GM23338 (cell line): ENCODE data around the gene TASL. TPM values are rescaled to one million over a fixed set of nuclear protein-coding genes. Genes with fewer than 3 reads are reported as not detected.

ENCODE experiments used
- ATAC-seq: fragments of 200-7000 bp; cut with Tn5 transposase; 3 replicates; pipeline ENCODE4 v1.9.1; 2020
- DNase-seq: peaks from one replicate; pipeline ENCODE4 v3.0.0-alpha.2; 2015; ENCODE audit warnings: low spot score
- H2AFZ ChIP-seq: fragments of 200-600 bp; sonication (generic); 2 replicates; pipeline ENCODE4 v1.8.0; 2016; ENCODE audit warnings: antibody characterized with exemption, mild to moderate bottlenecking, moderate library complexity
- H3F3A ChIP-seq: fragments of 200-600 bp; sonication (generic); replicated peaks from 2 replicates; pipeline ENCODE4 v1.8.0; 2017; ENCODE audit warnings: antibody characterized with exemption, mixed run types, low read depth
- H3K27ac ChIP-seq: fragments of 200-600 bp; sonication (generic); 2 replicates; pipeline ENCODE4 v1.6.1; 2016; ENCODE audit warnings: low read depth
- H3K27me3 ChIP-seq: fragments of 200-600 bp; sonication (generic); 2 replicates; pipeline ENCODE4 v1.8.0; 2016; ENCODE audit warnings: mild to moderate bottlenecking, mixed run types, moderate library complexity; ENCODE audit not compliant: insufficient read depth
- H3K36me3 ChIP-seq: fragments of 200-600 bp; sonication (generic); 2 replicates; pipeline ENCODE4 v1.8.0; 2016; ENCODE audit warnings: mild to moderate bottlenecking; ENCODE audit not compliant: insufficient read depth
- H3K4me1 ChIP-seq: fragments of 200-600 bp; sonication (generic); 2 replicates; pipeline ENCODE4 v1.8.0; 2016; ENCODE audit warnings: mild to moderate bottlenecking, moderate library complexity; ENCODE audit not compliant: insufficient read depth
- H3K4me2 ChIP-seq: fragments of 200-600 bp; sonication (generic); 2 replicates; pipeline ENCODE4 v1.7.1; 2017; ENCODE audit warnings: mixed run types
- H3K4me3 ChIP-seq: fragments of 200-600 bp; sonication (generic); 2 replicates; pipeline ENCODE4 v1.6.1; 2016; ENCODE audit warnings: mixed run types
- H3K79me2 ChIP-seq: fragments of 200-600 bp; sonication (generic); replicated peaks from 2 replicates; pipeline ENCODE4 v1.8.0; 2017; ENCODE audit warnings: mild to moderate bottlenecking; ENCODE audit not compliant: insufficient read depth
- H3K9me2 ChIP-seq: fragments of 200-600 bp; sonication (generic); 2 replicates; pipeline ENCODE4 v1.8.0; 2017; ENCODE audit not compliant: insufficient read depth
- H4K20me1 ChIP-seq: fragments of 200-600 bp; sonication (generic); replicated peaks from 2 replicates; pipeline ENCODE4 v1.8.0; 2017; ENCODE audit warnings: mild to moderate bottlenecking; ENCODE audit not compliant: insufficient read depth
- H3K27ac Mint-ChIP-seq: 2 replicates; pipeline ENCODE4 v1.8.0; 2020; ENCODE audit warnings: inconsistent platforms, mild to moderate bottlenecking, moderate library complexity, mixed read lengths
- H3K27me3 Mint-ChIP-seq: 3 replicates; pipeline ENCODE4 v1.8.0; 2022; ENCODE audit warnings: low read depth, mild to moderate bottlenecking, moderate library complexity, mixed read lengths, inconsistent platforms; ENCODE audit not compliant: insufficient read depth, poor library complexity
- H3K36me3 Mint-ChIP-seq: 3 replicates; pipeline ENCODE4 v1.8.0; 2021; ENCODE audit warnings: low read depth, mild to moderate bottlenecking, inconsistent platforms, moderate library complexity, mixed read lengths
- H3K4me1 Mint-ChIP-seq: 3 replicates; pipeline ENCODE4 v1.8.0; 2020; ENCODE audit warnings: mild to moderate bottlenecking, inconsistent platforms, mixed read lengths
- H3K4me3 Mint-ChIP-seq: 3 replicates; pipeline ENCODE4 v1.8.0; 2021; ENCODE audit warnings: moderate library complexity, mild to moderate bottlenecking, inconsistent platforms, mixed read lengths
- H3K9me3 Mint-ChIP-seq: 3 replicates; pipeline ENCODE4 v1.8.0; 2020; ENCODE audit warnings: moderate library complexity, mild to moderate bottlenecking, inconsistent platforms, mixed read lengths
- CREB1 ChIP-seq: fragments of 250-450 bp; sonication (Bioruptor Pico); IDR thresholded peaks from 2 replicates; pipeline ENCODE4 v1.5.0; 2020; ENCODE audit warnings: low read depth, mild to moderate bottlenecking, moderate library complexity
- CTCF ChIP-seq, 2 experiments: fragments of 200-600 bp in 1 of 2; sonication (generic) in 1 of 2; conservative IDR thresholded peaks; 2 replicates each; pipeline versions ENCODE4 v1.5.1 to v1.6.1; 2016 to 2017; ENCODE audit warnings: antibody characterized with exemption in 2 of 2, low read depth in 2 of 2, mild to moderate bottlenecking in 2 of 2, moderate library complexity in 1 of 2
- EZH2 ChIP-seq: fragments of 200-600 bp; sonication (generic); IDR thresholded peaks from one replicate; pipeline ENCODE4 v1.8.0; 2017; ENCODE audit warnings: antibody characterized with exemption, mild to moderate bottlenecking, low read depth; ENCODE audit not compliant: unreplicated experiment
- EZH2phosphoT487 ChIP-seq: fragments of 200-600 bp; sonication (generic); IDR thresholded peaks from one replicate; pipeline ENCODE4 v1.8.1; 2018; ENCODE audit warnings: antibody characterized with exemption; ENCODE audit not compliant: unreplicated experiment
- JUNB ChIP-seq: IDR thresholded peaks from one replicate; pipeline ENCODE4 v1.6.1; 2016; ENCODE audit warnings: antibody characterized with exemption; ENCODE audit not compliant: unreplicated experiment
- NANOG ChIP-seq: IDR thresholded peaks from 2 replicates; pipeline ENCODE4 v1.6.1; 2016; ENCODE audit warnings: antibody characterized with exemption, borderline replicate concordance
- POLR2AphosphoS5 ChIP-seq: IDR thresholded peaks from 2 replicates; pipeline ENCODE4 v1.6.1; 2016; ENCODE audit warnings: antibody characterized with exemption, low read depth
- ZNF331 ChIP-seq: fragments of 250-450 bp; sonication (Bioruptor Pico); IDR thresholded peaks from 2 replicates; pipeline ENCODE4 v1.5.0; 2020; ENCODE audit warnings: low read depth, mild to moderate bottlenecking, moderate library complexity
- polyA plus RNA-seq: library from polyadenylated mRNA; unstranded; fragments of >200 nt; fragmentation: Nextera tagmentation; extraction: Ambion mirVana; gene quantifications from 2 replicates; pipeline ENCODE4 v1.2.1, GENCODE V29; 2016
- total RNA-seq: library from RNA; depleted of rRNA; stranded (reverse); fragments of >200 nt; shearing (Covaris generic); gene quantifications from 2 replicates; pipeline ENCODE4 v1.2.3, GENCODE V29; 2014
- TF ChIP-seq, protein P1 (sequence below): fragments of 250-450 bp; sonication (Bioruptor Pico); IDR thresholded peaks from 2 replicates; pipeline ENCODE4 v1.5.0; 2020; ENCODE audit warnings: mild to moderate bottlenecking, moderate library complexity
- TF ChIP-seq, protein P2 (sequence below): IDR thresholded peaks from one replicate; pipeline ENCODE4 v1.6.1; 2018; ENCODE audit warnings: antibody characterized with exemption; ENCODE audit not compliant: unreplicated experiment

Gene TASL
- total and polyA plus RNA-seq, 2 experiments from 2014 or later: not detected

DNA sequence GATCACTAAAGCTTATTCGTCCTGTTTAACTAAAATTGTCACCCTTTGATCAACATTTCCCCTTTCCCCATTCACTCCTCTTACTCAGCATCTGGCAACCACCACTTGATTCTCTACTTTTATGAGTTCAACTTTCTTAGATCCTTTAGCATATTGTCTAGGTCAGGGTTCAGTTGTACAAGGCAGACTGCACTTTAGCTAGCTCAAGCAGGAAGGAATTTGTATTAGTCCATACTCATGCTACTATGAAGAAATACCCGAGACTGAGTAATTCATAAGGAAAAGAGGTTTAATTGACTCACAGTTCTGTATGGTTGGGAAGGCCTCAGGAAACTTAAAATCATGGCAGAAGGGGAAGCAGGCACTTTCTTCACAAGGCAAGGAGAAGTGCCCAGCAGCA lies 44.3 kb downstream of the TASL start (continued):
- TF ChIP-seq, protein P1, sequence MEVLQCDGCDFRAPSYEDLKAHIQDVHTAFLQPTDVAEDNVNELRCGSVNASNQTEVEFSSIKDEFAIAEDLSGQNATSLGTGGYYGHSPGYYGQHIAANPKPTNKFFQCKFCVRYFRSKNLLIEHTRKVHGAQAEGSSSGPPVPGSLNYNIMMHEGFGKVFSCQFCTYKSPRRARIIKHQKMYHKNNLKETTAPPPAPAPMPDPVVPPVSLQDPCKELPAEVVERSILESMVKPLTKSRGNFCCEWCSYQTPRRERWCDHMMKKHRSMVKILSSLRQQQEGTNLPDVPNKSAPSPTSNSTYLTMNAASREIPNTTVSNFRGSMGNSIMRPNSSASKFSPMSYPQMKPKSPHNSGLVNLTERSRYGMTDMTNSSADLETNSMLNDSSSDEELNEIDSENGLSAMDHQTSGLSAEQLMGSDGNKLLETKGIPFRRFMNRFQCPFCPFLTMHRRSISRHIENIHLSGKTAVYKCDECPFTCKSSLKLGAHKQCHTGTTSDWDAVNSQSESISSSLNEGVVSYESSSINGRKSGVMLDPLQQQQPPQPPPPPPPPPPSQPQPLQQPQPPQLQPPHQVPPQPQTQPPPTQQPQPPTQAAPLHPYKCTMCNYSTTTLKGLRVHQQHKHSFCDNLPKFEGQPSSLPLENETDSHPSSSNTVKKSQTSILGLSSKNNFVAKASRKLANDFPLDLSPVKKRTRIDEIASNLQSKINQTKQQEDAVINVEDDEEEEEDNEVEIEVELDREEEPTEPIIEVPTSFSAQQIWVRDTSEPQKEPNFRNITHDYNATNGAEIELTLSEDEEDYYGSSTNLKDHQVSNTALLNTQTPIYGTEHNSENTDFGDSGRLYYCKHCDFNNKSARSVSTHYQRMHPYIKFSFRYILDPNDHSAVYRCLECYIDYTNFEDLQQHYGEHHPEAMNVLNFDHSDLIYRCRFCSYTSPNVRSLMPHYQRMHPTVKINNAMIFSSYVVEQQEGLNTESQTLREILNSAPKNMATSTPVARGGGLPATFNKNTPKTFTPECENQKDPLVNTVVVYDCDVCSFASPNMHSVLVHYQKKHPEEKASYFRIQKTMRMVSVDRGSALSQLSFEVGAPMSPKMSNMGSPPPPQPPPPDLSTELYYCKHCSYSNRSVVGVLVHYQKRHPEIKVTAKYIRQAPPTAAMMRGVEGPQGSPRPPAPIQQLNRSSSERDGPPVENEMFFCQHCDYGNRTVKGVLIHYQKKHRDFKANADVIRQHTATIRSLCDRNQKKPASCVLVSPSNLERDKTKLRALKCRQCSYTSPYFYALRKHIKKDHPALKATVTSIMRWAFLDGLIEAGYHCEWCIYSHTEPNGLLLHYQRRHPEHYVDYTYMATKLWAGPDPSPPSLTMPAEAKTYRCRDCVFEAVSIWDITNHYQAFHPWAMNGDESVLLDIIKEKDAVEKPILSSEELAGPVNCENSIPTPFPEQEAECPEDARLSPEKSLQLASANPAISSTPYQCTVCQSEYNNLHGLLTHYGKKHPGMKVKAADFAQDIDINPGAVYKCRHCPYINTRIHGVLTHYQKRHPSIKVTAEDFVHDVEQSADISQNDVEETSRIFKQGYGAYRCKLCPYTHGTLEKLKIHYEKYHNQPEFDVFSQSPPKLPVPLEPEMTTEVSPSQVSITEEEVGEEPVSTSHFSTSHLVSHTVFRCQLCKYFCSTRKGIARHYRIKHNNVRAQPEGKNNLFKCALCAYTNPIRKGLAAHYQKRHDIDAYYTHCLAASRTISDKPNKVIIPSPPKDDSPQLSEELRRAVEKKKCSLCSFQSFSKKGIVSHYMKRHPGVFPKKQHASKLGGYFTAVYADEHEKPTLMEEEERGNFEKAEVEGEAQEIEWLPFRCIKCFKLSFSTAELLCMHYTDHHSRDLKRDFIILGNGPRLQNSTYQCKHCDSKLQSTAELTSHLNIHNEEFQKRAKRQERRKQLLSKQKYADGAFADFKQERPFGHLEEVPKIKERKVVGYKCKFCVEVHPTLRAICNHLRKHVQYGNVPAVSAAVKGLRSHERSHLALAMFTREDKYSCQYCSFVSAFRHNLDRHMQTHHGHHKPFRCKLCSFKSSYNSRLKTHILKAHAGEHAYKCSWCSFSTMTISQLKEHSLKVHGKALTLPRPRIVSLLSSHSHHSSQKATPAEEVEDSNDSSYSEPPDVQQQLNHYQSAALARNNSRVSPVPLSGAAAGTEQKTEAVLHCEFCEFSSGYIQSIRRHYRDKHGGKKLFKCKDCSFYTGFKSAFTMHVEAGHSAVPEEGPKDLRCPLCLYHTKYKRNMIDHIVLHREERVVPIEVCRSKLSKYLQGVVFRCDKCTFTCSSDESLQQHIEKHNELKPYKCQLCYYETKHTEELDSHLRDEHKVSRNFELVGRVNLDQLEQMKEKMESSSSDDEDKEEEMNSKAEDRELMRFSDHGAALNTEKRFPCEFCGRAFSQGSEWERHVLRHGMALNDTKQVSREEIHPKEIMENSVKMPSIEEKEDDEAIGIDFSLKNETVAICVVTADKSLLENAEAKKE (CRISPR knock-in tag): no peak
- no peak for TF ChIP-seq EZH2phosphoT487
- no peak for TF ChIP-seq EZH2
- TF ChIP-seq JUNB: no peak
- TF ChIP-seq POLR2AphosphoS5: no peak
- TF ChIP-seq CREB1: no peak
- TF ChIP-seq CTCF (conservative IDR thresholded peaks at IDR 0.05; ENCODE audit: low read depth in 2 of 2): no peak

DNA sequence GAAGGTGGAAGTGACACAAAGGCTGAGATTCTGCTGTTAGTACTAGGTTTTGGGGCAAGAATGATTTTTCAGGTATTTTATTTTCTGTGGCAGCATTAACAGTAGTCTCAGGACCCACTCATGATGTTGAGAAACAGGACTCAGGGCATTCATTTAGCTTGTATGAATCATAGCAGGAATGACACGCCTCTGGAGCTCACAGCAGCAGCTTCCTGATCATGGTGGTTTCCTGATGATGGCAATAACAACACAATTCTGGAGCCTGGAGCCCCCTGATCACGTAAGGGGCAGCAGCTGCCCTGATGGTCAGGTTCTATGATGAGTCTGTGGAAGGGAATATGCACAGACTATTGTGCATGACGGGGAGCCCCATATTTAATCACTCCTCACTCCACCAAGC lies 47.0 kb downstream of the TASL start:
- Histone ChIP-seq H4K20me1 (no peaks in the 10 kb centered on the region), H3K4me1 (no peaks in the 10 kb centered on the region), H2AFZ (no peak overlapping the region), H3K4me2 (no peak overlapping the region), H3K9me2 (no peaks in the 10 kb centered on the region), H3K36me3 (no peaks in the 10 kb centered on the region), H3K27ac (no peak overlapping the region), H3K27me3 (no peaks in the 10 kb centered on the region), H3F3A (no peaks in the 10 kb centered on the region), H3K79me2 (no peaks in the 10 kb centered on the region), H3K4me3 (no peak overlapping the region)
- Mint-ChIP-seq H3K36me3 (no peaks in the 10 kb centered on the region; the same call in 2 of the 3 replicates), H3K27ac (no peak overlapping the region), H3K9me3 (peaks cover 3% of the 10 kb centered on the region; the same call in 1 of the 3 replicates), H3K27me3 (no peaks in the 10 kb centered on the region), H3K4me1 (no peaks in the 10 kb centered on the region), H3K4me3 (no peak overlapping the region)
- no peak for ATAC-seq
- TF ChIP-seq CREB1 (no peak), NANOG (no peak), POLR2AphosphoS5 (no peak), ZNF331 (no peak), EZH2phosphoT487 (no peak)
- TF ChIP-seq, protein P2, sequence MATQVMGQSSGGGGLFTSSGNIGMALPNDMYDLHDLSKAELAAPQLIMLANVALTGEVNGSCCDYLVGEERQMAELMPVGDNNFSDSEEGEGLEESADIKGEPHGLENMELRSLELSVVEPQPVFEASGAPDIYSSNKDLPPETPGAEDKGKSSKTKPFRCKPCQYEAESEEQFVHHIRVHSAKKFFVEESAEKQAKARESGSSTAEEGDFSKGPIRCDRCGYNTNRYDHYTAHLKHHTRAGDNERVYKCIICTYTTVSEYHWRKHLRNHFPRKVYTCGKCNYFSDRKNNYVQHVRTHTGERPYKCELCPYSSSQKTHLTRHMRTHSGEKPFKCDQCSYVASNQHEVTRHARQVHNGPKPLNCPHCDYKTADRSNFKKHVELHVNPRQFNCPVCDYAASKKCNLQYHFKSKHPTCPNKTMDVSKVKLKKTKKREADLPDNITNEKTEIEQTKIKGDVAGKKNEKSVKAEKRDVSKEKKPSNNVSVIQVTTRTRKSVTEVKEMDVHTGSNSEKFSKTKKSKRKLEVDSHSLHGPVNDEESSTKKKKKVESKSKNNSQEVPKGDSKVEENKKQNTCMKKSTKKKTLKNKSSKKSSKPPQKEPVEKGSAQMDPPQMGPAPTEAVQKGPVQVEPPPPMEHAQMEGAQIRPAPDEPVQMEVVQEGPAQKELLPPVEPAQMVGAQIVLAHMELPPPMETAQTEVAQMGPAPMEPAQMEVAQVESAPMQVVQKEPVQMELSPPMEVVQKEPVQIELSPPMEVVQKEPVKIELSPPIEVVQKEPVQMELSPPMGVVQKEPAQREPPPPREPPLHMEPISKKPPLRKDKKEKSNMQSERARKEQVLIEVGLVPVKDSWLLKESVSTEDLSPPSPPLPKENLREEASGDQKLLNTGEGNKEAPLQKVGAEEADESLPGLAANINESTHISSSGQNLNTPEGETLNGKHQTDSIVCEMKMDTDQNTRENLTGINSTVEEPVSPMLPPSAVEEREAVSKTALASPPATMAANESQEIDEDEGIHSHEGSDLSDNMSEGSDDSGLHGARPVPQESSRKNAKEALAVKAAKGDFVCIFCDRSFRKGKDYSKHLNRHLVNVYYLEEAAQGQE: no peak
- DNase-seq: no peak
